Upper lobe of right lung (tissue), 1 donor: ENCODE measurements around the gene OSMR. TPM values are rescaled to one million over a fixed set of nuclear protein-coding genes. Genes with fewer than 3 reads are reported as not detected.

Source experiments
- ATAC-seq: fragments of 200-7000 bp; cut with Tn5 transposase; one replicate; pipeline ENCODE4 v1.9.1; 2020; ENCODE audit warnings: mild to moderate bottlenecking, moderate library complexity
- DNase-seq: peaks from one replicate; pipeline ENCODE4 v3.0.0-alpha.2; 2020
- H3K27ac ChIP-seq: fragments of 200-600 bp; one replicate; pipeline ENCODE4 v1.8.0; 2022
- H3K27me3 ChIP-seq: fragments of 200-600 bp; one replicate; pipeline ENCODE4 v1.8.0; 2022; ENCODE audit warnings: mild to moderate bottlenecking
- H3K36me3 ChIP-seq: fragments of 200-600 bp; one replicate; pipeline ENCODE4 v1.8.0; 2022
- H3K4me1 ChIP-seq: fragments of 200-600 bp; one replicate; pipeline ENCODE4 v1.8.0; 2022
- H3K4me3 ChIP-seq: fragments of 200-600 bp; one replicate; pipeline ENCODE4 v1.8.0; 2022; ENCODE audit warnings: mild to moderate bottlenecking
- H3K9me3 ChIP-seq: fragments of 200-600 bp; one replicate; pipeline ENCODE4 v1.8.0; 2022
- intact Hi-C: fragments of 100-400 bp; cut with DNase I; formaldehyde crosslinking; loops from one replicate; pipeline ENCODE4 v1.11.0; 2022
- total RNA-seq: library from RNA; stranded (reverse); fragmentation: NEBNext Ultra II Directional; extraction: Animal tissue kit (Norgen Biotek cat#: 25700); gene quantifications from one replicate; pipeline ENCODE4 v1.2.1, GENCODE V29; 2021
- TF ChIP-seq, protein P1 (sequence below): fragments of 200-600 bp; IDR thresholded peaks from one replicate; pipeline ENCODE4 v1.8.0; 2022; ENCODE audit warnings: antibody characterized with exemption
- donor health status: DM: no; HTN: yes; CAD: no; lungs with severe emphysema.

OSMR gene
- total RNA-seq, 1 donor from 2014 or later = 85.6 TPM

GRCh38 chr5:38911933-38912332 is 66.1 kb downstream of the OSMR start:
- Histone ChIP-seq H3K4me3 (no peak overlapping the region), H3K9me3 (no peaks in the 10 kb centered on the region), H3K27ac (no peak overlapping the region), H3K4me1 (no peaks in the 10 kb centered on the region), H3K27me3 (no peaks in the 10 kb centered on the region), H3K36me3 (peaks cover 12% of the 10 kb centered on the region)
- DNase-seq (no peak), ATAC-seq (no peak)
- TF ChIP-seq, protein P1, sequence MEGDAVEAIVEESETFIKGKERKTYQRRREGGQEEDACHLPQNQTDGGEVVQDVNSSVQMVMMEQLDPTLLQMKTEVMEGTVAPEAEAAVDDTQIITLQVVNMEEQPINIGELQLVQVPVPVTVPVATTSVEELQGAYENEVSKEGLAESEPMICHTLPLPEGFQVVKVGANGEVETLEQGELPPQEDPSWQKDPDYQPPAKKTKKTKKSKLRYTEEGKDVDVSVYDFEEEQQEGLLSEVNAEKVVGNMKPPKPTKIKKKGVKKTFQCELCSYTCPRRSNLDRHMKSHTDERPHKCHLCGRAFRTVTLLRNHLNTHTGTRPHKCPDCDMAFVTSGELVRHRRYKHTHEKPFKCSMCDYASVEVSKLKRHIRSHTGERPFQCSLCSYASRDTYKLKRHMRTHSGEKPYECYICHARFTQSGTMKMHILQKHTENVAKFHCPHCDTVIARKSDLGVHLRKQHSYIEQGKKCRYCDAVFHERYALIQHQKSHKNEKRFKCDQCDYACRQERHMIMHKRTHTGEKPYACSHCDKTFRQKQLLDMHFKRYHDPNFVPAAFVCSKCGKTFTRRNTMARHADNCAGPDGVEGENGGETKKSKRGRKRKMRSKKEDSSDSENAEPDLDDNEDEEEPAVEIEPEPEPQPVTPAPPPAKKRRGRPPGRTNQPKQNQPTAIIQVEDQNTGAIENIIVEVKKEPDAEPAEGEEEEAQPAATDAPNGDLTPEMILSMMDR = no peak
- intact Hi-C loops = no loop called here

- H3K27ac ChIP-seq = no peak overlapping the region
- H3K4me1 ChIP-seq = no peaks in the 10 kb centered on the region
- peaks cover 22% of the 10 kb centered on the region for H3K36me3 ChIP-seq
- intact Hi-C loops = no loop called here
- TF ChIP-seq, protein P1 = no peak
- ATAC-seq (no peak), DNase-seq (no peak)
- no peaks in the 10 kb centered on the region for H3K9me3 ChIP-seq
- H3K27me3 ChIP-seq = no peaks in the 10 kb centered on the region
- no peak overlapping the region for H3K4me3 ChIP-seq
These were observed 67.9 kb downstream of the OSMR start for GRCh38 chr5:38913714-38914113.

DNA sequence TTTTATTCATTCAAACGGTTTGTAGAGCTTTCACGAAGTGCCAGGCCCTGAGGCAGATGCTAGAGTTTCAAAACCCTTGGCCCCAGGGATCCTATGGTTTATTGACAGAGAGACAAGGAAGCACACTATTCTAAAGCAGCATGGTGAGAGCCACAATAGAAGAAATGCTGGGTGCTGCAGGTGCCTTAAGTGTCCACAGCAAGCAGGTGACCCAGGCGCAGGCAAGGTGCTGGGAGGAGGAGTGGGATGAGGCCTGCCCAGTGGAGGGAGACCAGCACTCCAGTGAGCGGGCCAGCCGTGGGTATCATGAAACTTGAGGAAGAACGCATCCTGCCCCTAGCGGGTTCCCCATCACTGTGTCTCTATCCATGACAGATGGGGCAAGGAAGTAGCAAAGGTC is 71.0 kb downstream of the OSMR start:
- Histone ChIP-seq H3K4me1 (no peaks in the 10 kb centered on the region), H3K36me3 (peaks cover 52% of the 10 kb centered on the region), H3K27me3 (no peaks in the 10 kb centered on the region), H3K9me3 (no peaks in the 10 kb centered on the region), H3K4me3 (no peak overlapping the region), H3K27ac (no peak overlapping the region)
- ATAC-seq (no peak), DNase-seq (no peak)
- intact Hi-C loops = no loop called here
- TF ChIP-seq, protein P1 = no peak

DNA sequence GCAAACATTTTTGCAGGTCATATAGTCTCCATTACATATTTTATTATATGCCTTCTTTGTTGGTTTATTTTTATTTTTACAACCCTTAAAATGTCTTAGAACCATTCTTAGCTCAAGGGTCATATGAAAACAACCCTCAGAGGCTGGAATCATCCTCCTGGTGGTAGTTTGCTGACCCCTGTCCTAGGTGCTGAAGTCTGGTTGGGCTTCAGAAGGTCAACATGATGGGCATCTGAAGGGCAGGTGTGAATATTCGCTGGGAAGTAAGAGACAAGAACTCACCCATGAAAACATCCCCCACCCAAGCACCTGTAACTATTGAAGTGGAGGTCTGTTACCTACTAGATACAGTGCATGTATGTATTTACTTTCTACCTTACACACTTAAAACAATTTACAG is 75.4 kb downstream of the OSMR start:
- intact Hi-C loops = loop anchor here (5.0 kb wide), 1 partner anchor 89 kb away; no protein-coding TSS in a partner anchor
- ATAC-seq (no peak), DNase-seq (no peak)
- no peaks in the 10 kb centered on the region for H3K4me1 ChIP-seq
- H3K36me3 ChIP-seq = peaks cover 78% of the 10 kb centered on the region
- no peak overlapping the region for H3K27ac ChIP-seq
- H3K4me3 ChIP-seq = no peak overlapping the region
- H3K9me3 ChIP-seq = no peaks in the 10 kb centered on the region
- TF ChIP-seq, protein P1 = no peak
- no peaks in the 10 kb centered on the region for H3K27me3 ChIP-seq

DNA sequence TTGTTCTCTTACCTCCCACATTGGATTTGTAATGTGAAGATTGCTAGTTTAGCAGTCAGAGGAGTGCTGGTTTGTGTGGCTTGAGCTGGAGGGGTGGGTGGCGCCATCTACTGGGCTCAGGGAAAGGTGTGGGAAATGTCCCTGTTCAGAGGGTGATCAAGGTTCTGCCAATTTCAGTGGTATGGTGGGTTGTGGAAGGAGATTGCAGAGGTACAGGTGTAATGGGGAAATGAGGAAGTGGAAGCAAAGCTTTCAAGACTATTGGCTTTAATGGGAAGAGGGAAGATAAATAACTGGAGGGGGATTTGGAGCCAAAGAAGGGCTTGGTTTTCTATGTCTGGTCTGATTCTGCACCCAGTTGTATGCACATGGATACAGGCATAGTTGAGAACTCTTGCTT is 76.4 kb downstream of the OSMR start:
- peak; percentile 73 for DNase-seq
- intact Hi-C loops = loop anchor here (5.0 kb wide), 1 partner anchor 90 kb away; no protein-coding TSS in a partner anchor
- Histone ChIP-seq H3K36me3 (peaks cover 81% of the 10 kb centered on the region), H3K27ac (no peak overlapping the region), H3K9me3 (no peaks in the 10 kb centered on the region), H3K4me3 (no peak overlapping the region), H3K27me3 (no peaks in the 10 kb centered on the region), H3K4me1 (no peaks in the 10 kb centered on the region)
- TF ChIP-seq, protein P1 = peak; percentile 73
- ATAC-seq = peak; percentile 92
